Mammary epithelial cell (primary cell): ENCODE measurements around the gene ABHD4.

Experiments used
- CTCF ChIP-seq, 2 donors: IDR thresholded peaks in 1 of 2; conservative IDR thresholded peaks in 1 of 2; 2 replicates each; pipeline ENCODE4 v1.5.1; 2011 to 2012; ENCODE audit warnings: inconsistent platforms in 2 of 2, low read length in 2 of 2, mild to moderate bottlenecking in 2 of 2, control low read depth in 1 of 2, low read depth in 1 of 2; ENCODE audit not compliant: insufficient read depth in 1 of 2; ENCODE audit errors: extremely low read depth in 1 of 2
- EZH2 ChIP-seq: IDR thresholded peaks from 2 replicates; pipeline ENCODE4 v1.6.1; 2012; ENCODE audit warnings: low read length, inconsistent platforms, borderline replicate concordance

- no peak for TF ChIP-seq CTCF (conservative IDR thresholded peaks at IDR 0.05 in 1 of 2, IDR thresholded peaks at IDR 0.05 in 1 of 2; ENCODE audit: extremely low read depth in 1 of 2, insufficient read depth in 1 of 2, low read depth in 1 of 2, low read length in 2 of 2)
- no peak for TF ChIP-seq EZH2
These were observed 48.6 kb downstream of the ABHD4 start for GRCh38 chr14:22646570-22647254.
